ENCODE data around the gene NRTN. TPM values are rescaled to one million over a fixed set of nuclear protein-coding genes. Genes with fewer than 3 reads are reported as not detected.

The NRTN gene
- total RNA-seq, 4 donors from 2014 or later = not detected

DNA sequence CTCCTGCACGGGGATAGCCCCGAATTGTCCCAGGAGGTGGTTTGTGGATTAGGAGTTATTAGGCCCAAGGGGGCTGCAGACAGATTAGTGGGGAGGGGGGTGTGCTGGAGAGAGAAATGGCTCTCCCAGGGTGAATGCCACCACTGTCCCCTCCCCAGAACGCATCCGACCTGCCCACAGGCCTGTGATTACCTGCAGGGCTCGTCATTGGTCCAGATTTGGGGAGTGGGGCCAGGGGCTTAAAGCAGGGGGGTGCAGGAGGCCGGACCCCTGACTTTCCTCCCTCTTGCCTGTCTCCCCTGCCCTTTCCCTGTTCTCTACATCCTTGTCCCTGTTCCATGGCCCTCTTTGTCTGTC is 1.2 kb downstream of the NRTN start:
- Histone ChIP-seq H3K4me3 (no peak overlapping the region), H3K27ac (no peak overlapping the region), H3K27me3 (peaks cover 3 to 57% of the 10 kb centered on the region in 2 donors), H3K36me3 (no peaks in the 10 kb centered on the region), H3K9me3 (no peaks in the 10 kb centered on the region), H3K4me1 (peaks cover 0 to 30% (median 6%) of the 10 kb centered on the region in 4 donors)
- no peak for TF ChIP-seq POLR2A (IDR thresholded peaks at IDR 0.05)
- TF ChIP-seq EP300 (IDR thresholded peaks at IDR 0.05) = no peak
- peak in 1 of 5 experiments; percentile 5 for TF ChIP-seq CTCF (IDR thresholded peaks at IDR 0.05)
- no peak for DNase-seq (ENCODE audit: low spot score in 2 of 2)
- WGBS, 2 donors = 28 to 32% methylated on average over 6 of the region's 6 CpGs

GRCh38 chr19:5806905-5807304 is 2.0 kb downstream of the NRTN start:
- no peak for DNase-seq (ENCODE audit: low spot score in 2 of 2)
- H3K4me1 ChIP-seq = peaks cover 0 to 29% (median 6%) of the 10 kb centered on the region in 4 donors
- TF ChIP-seq CTCF (IDR thresholded peaks at IDR 0.05) (no peak), POLR2A (IDR thresholded peaks at IDR 0.05) (no peak), EP300 (IDR thresholded peaks at IDR 0.05) (no peak)
- H3K27ac ChIP-seq = no peak overlapping the region
- H3K4me3 ChIP-seq = no peak overlapping the region
- H3K9me3 ChIP-seq = no peaks in the 10 kb centered on the region
- H3K36me3 ChIP-seq = no peaks in the 10 kb centered on the region
- peaks cover 3 to 50% of the 10 kb centered on the region in 2 donors for H3K27me3 ChIP-seq
- WGBS, 2 donors = 77 to 81% methylated on average over 5 of the region's 5 CpGs

- no peaks in the 10 kb centered on the region for H3K9me3 ChIP-seq
- H3K27me3 ChIP-seq = peaks cover 3 to 36% of the 10 kb centered on the region in 2 donors
- H3K36me3 ChIP-seq = no peaks in the 10 kb centered on the region
- 82 to 83% methylated on average over 20 to 21 of the region's 21 CpGs for WGBS, 2 donors
- no peak for TF ChIP-seq CTCF (IDR thresholded peaks at IDR 0.05)
- no peak for TF ChIP-seq POLR2A (IDR thresholded peaks at IDR 0.05)
- TF ChIP-seq EP300 (IDR thresholded peaks at IDR 0.05) = no peak
- H3K27ac ChIP-seq = no peak overlapping the region
- H3K4me1 ChIP-seq = peaks cover 0 to 21% (median 6%) of the 10 kb centered on the region in 4 donors
- H3K4me3 ChIP-seq = no peak overlapping the region
- DNase-seq (ENCODE audit: low spot score in 2 of 2) = no peak
Measured at GRCh38 chr19:5808120-5808816, 3.4 kb downstream of the NRTN start.

- WGBS, 2 donors = 88 to 89% methylated on average over 9 of the region's 9 CpGs
Measured at GRCh38 chr19:5809053-5809452, 4.2 kb downstream of the NRTN start.

More at GRCh38 chr19:5809053-5809452, 4.2 kb downstream of the NRTN start:
- TF ChIP-seq CTCF (IDR thresholded peaks at IDR 0.05) (no peak), POLR2A (IDR thresholded peaks at IDR 0.05) (no peak), EP300 (IDR thresholded peaks at IDR 0.05) (no peak)
- peaks cover 3 to 29% of the 10 kb centered on the region in 2 donors for H3K27me3 ChIP-seq
- no peak overlapping the region for H3K4me3 ChIP-seq
- peaks cover 0 to 13% (median 0%) of the 10 kb centered on the region in 4 donors for H3K4me1 ChIP-seq
- no peaks in the 10 kb centered on the region for H3K36me3 ChIP-seq
- no peak overlapping the region for H3K27ac ChIP-seq
- H3K9me3 ChIP-seq = no peaks in the 10 kb centered on the region
- no peak for DNase-seq (ENCODE audit: low spot score in 2 of 2)
